ENCODE results near the gene RAB31. TPM values are rescaled to one million over a fixed set of nuclear protein-coding genes. Genes with fewer than 3 reads are reported as not detected.
A peak's percentile ranks its signal among the peaks of the same experiment; 100 is the strongest.

Gene RAB31
- total and polyA plus RNA-seq, 12 donors, result 46.6 to 365 (median 136) TPM

DNA sequence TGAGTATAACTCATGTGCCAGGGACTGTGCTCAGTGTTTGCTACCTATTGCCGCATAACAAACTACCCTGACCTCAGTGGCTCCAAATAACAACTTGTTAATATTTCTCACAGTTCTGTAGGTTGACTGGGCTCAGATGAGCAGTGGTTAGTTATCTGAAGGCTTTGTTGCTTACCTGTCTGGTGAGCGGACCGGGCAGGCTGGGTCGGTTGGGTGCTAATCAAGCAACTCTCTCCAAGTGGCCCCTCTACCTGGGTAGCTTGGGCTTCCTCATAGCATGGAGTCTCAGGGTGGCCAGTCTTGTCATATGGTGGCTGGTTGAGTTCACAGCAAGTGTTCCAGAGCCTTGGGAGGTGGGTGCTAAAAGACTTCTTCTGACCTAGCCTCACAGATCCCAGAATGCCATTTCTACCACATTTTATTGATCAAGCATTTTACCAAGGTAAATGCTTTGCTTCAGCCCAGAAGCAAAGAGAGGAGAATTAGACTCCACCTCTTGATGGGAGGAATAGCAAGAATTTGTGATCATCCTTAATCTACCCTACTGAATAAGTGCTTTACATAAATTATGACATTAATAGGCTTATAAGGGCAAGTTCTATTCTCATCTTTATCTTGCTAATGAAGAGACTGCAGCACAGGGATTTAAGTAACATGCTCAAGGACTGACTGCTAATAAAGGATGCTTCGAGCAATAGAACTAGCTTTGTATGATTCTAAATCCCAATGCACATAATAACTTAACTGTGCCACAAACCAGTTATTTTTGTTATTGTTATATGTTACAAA, 16.9 kb downstream of the RAB31 start:
- Histone ChIP-seq H3K4me1 (replicated peaks in 1 of 2) (peaks cover 8 to 11% of the 10 kb centered on the region in 2 donors), H3K27me3 (no peaks in the 10 kb centered on the region), H3K27ac (peak overlapping the region in 1 of 5 donors; percentile 8), H3K9me3 (replicated peaks in 1 of 3) (no peaks in the 10 kb centered on the region), H3K4me3 (no peak overlapping the region), H3K36me3 (replicated peaks in 1 of 2) (peaks cover 0 to 11% of the 10 kb centered on the region in 2 donors)
- DNase-seq, result peak in 1 of 7 donors; percentile 12
- WGBS, 4 donors, result 93 to 96% (median 96%) methylated on average over 3 to 5 of the region's 5 CpGs
- intact Hi-C loops (cut with DNase I), result no loop called here
- TF ChIP-seq POLR2A (IDR thresholded peaks at IDR 0.05), result no peak
- TF ChIP-seq, protein P1, sequence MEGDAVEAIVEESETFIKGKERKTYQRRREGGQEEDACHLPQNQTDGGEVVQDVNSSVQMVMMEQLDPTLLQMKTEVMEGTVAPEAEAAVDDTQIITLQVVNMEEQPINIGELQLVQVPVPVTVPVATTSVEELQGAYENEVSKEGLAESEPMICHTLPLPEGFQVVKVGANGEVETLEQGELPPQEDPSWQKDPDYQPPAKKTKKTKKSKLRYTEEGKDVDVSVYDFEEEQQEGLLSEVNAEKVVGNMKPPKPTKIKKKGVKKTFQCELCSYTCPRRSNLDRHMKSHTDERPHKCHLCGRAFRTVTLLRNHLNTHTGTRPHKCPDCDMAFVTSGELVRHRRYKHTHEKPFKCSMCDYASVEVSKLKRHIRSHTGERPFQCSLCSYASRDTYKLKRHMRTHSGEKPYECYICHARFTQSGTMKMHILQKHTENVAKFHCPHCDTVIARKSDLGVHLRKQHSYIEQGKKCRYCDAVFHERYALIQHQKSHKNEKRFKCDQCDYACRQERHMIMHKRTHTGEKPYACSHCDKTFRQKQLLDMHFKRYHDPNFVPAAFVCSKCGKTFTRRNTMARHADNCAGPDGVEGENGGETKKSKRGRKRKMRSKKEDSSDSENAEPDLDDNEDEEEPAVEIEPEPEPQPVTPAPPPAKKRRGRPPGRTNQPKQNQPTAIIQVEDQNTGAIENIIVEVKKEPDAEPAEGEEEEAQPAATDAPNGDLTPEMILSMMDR (IDR thresholded peaks at IDR 0.05), result no peak

- no peak overlapping the region for H3K27ac ChIP-seq
- TF ChIP-seq POLR2A (IDR thresholded peaks at IDR 0.05), result no peak
- TF ChIP-seq, protein P1 (IDR thresholded peaks at IDR 0.05), result no peak
- peaks cover 5 to 9% of the 10 kb centered on the region in 2 donors for H3K4me1 ChIP-seq (replicated peaks in 1 of 2)
- H3K9me3 ChIP-seq (replicated peaks in 1 of 3), result no peaks in the 10 kb centered on the region
- no peak overlapping the region for H3K4me3 ChIP-seq
- peak in 1 of 7 donors; percentile 7 for DNase-seq
- intact Hi-C loops (cut with DNase I), result no loop called here
- WGBS, 4 donors, result 72 to 89% (median 80%) methylated on average over 5 of the region's 5 CpGs
- H3K36me3 ChIP-seq (replicated peaks in 1 of 2), result peaks cover 0 to 11% of the 10 kb centered on the region in 2 donors
- H3K27me3 ChIP-seq, result no peaks in the 10 kb centered on the region
Observed at GRCh38 chr18:9726175-9726574, 18.1 kb downstream of the RAB31 start.

DNA sequence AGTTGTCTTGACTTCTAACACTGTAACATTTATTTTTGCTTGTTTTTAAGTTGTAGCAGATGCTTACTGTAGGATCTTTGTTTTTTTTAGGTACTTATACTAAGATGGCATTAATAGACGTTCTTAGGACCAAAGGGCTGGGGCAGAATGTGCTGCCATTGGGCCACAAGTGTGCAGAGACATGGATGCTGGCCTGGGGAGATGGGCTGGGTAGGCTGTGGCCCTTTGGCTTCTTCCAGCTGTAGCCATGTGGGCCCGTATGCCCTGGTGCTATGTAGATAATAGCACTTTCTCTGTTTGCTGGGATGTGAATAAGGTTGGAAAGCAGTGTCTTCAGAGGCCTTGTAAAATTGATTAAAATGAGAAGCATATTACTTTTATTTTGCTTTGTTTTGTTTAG, 18.8 kb downstream of the RAB31 start:
- WGBS, 4 donors, result 81 to 87% (median 82%) methylated on average over 2 of the region's 2 CpGs
- Histone ChIP-seq H3K4me1 (replicated peaks in 1 of 2) (peaks cover 5 to 12% of the 10 kb centered on the region in 2 donors), H3K4me3 (no peak overlapping the region), H3K27ac (no peak overlapping the region), H3K27me3 (no peaks in the 10 kb centered on the region), H3K36me3 (replicated peaks in 1 of 2) (peaks cover 0 to 14% of the 10 kb centered on the region in 2 donors), H3K9me3 (replicated peaks in 1 of 3) (no peaks in the 10 kb centered on the region)
- intact Hi-C loops (cut with DNase I), result no loop called here
- peak in 1 of 7 donors; percentile 9 for DNase-seq
- TF ChIP-seq POLR2A (IDR thresholded peaks at IDR 0.05), result no peak
- TF ChIP-seq, protein P1 (IDR thresholded peaks at IDR 0.05), result no peak

- H3K4me1 ChIP-seq (replicated peaks in 1 of 2), result peaks cover 11 to 14% of the 10 kb centered on the region in 2 donors
- H3K4me3 ChIP-seq, result no peak overlapping the region
- intact Hi-C loops (cut with DNase I), result no loop called here
- H3K36me3 ChIP-seq (replicated peaks in 1 of 2), result peaks cover 0 to 22% of the 10 kb centered on the region in 2 donors
- TF ChIP-seq POLR2A (IDR thresholded peaks at IDR 0.05), result no peak
- TF ChIP-seq, protein P1 (IDR thresholded peaks at IDR 0.05), result no peak
- no peaks in the 10 kb centered on the region for H3K27me3 ChIP-seq
- DNase-seq, result peak in 1 of 7 donors; percentile 5
- H3K27ac ChIP-seq, result peak overlapping the region in 3 of 5 donors; percentile 32 to 72 (median 40)
- no peaks in the 10 kb centered on the region for H3K9me3 ChIP-seq (replicated peaks in 1 of 3)
- WGBS, 4 donors, result 79 to 98% (median 95%) methylated on average over 4 of the region's 4 CpGs
Observed at GRCh38 chr18:9730786-9731185, 22.7 kb downstream of the RAB31 start.
